PC-9 (cell line): ENCODE measurements around the gene NARF. TPM values are rescaled to one million over a fixed set of nuclear protein-coding genes. Genes with fewer than 3 reads are reported as not detected.

ENCODE experiments used
- BruUV-seq: library from RNA; stranded (reverse); fragments of 400-500 nt; replicated peaks from 2 replicates; lab custom pipeline; 2021; lab: Mats Ljungman, UMichigan
- CTCF ChIA-PET: fragments of 300-600 bp; sonication (Branson Sonifier 250); formaldehyde crosslinking; loops from one replicate; lab custom pipeline; 2022; ENCODE audit warnings: antibody characterized with exemption; lab: Charles Lee
- POLR2A ChIA-PET: fragments of 300-600 bp; sonication (Branson Sonifier 250); formaldehyde crosslinking; loops from one replicate; lab custom pipeline; 2022; ENCODE audit warnings: antibody characterized with exemption; ENCODE audit not compliant: unreplicated experiment; lab: Charles Lee
- DNase-seq, 2 experiments: peaks; one replicate each; pipeline versions ENCODE4 v3.0.0 to v3.0.0-alpha.2; 2015 to 2022; ENCODE audit warnings: mixed read lengths in 1 of 2
- H2AFZ ChIP-seq: fragments of 200-600 bp; sonication (generic); 2 replicates; pipeline ENCODE4 v1.8.1; 2017; ENCODE audit warnings: antibody characterized with exemption
- H3F3A ChIP-seq: fragments of 200-600 bp; sonication (generic); 2 replicates; pipeline ENCODE4 v1.8.1; 2017; ENCODE audit warnings: antibody characterized with exemption, mild to moderate bottlenecking, low read depth; ENCODE audit not compliant: insufficient read depth
- H3K27ac ChIP-seq: fragments of 200-600 bp; sonication (generic); 2 replicates; pipeline ENCODE4 v1.6.1; 2016; ENCODE audit warnings: mixed run types
- H3K27me3 ChIP-seq: fragments of 200-600 bp; sonication (generic); 2 replicates; pipeline ENCODE4 v1.6.1; 2016; ENCODE audit warnings: low read depth, mixed run types; ENCODE audit not compliant: insufficient read depth
- H3K36me3 ChIP-seq: fragments of 200-600 bp; sonication (generic); 2 replicates; pipeline ENCODE4 v1.6.1; 2016; ENCODE audit warnings: low read depth, mixed run types
- H3K4me1 ChIP-seq: fragments of 200-600 bp; sonication (generic); replicated peaks from 2 replicates; pipeline ENCODE4 v1.6.1; 2016; ENCODE audit warnings: mixed run types; ENCODE audit not compliant: insufficient read depth
- H3K4me2 ChIP-seq: fragments of 200-600 bp; sonication (generic); 2 replicates; pipeline ENCODE4 v1.6.1; 2017; ENCODE audit warnings: mixed run types
- H3K4me3 ChIP-seq: fragments of 200-600 bp; sonication (generic); 2 replicates; pipeline ENCODE4 v1.6.1; 2016; ENCODE audit warnings: mixed run types
- H3K79me2 ChIP-seq: fragments of 200-600 bp; sonication (generic); 2 replicates; pipeline ENCODE4 v1.6.1; 2017; ENCODE audit warnings: low read depth, mixed run types
- H3K9me2 ChIP-seq: fragments of 200-600 bp; sonication (generic); 2 replicates; pipeline ENCODE4 v1.8.1; 2017; ENCODE audit warnings: mild to moderate bottlenecking; ENCODE audit not compliant: insufficient read depth
- H3K9me3 ChIP-seq: fragments of 200-600 bp; sonication (generic); 2 replicates; pipeline ENCODE4 v1.8.1; 2016; ENCODE audit warnings: low read depth; ENCODE audit not compliant: insufficient read depth
- H4K20me1 ChIP-seq: fragments of 200-600 bp; sonication (generic); 2 replicates; pipeline ENCODE4 v1.8.1; 2017; ENCODE audit not compliant: insufficient read depth
- EZH2 ChIP-seq: fragments of 200-600 bp; sonication (generic); IDR thresholded peaks from 2 replicates; pipeline ENCODE4 v1.8.0; 2017; ENCODE audit warnings: antibody characterized with exemption, low read depth
- intact Hi-C: fragments of 100-400 bp; cut with micrococcal nuclease; formaldehyde crosslinking; loops from one replicate; pipeline ENCODE4 v1.10.0; 2022; ENCODE audit not compliant: unreplicated experiment
- total RNA-seq: library from RNA; stranded (reverse); gene quantifications from 2 replicates; pipeline ENCODE4 v1.2.3, GENCODE V29; 2021
- TF ChIP-seq, protein P1 (sequence below): fragments of 200-600 bp; sonication (generic); conservative IDR thresholded peaks from 2 replicates; pipeline ENCODE4 v1.6.1; 2017; ENCODE audit warnings: mixed run types, antibody characterized with exemption, mild to moderate bottlenecking, moderate library complexity

The NARF gene
- total RNA-seq, 1 experiment from 2014 or later, result 57.2 TPM

DNA sequence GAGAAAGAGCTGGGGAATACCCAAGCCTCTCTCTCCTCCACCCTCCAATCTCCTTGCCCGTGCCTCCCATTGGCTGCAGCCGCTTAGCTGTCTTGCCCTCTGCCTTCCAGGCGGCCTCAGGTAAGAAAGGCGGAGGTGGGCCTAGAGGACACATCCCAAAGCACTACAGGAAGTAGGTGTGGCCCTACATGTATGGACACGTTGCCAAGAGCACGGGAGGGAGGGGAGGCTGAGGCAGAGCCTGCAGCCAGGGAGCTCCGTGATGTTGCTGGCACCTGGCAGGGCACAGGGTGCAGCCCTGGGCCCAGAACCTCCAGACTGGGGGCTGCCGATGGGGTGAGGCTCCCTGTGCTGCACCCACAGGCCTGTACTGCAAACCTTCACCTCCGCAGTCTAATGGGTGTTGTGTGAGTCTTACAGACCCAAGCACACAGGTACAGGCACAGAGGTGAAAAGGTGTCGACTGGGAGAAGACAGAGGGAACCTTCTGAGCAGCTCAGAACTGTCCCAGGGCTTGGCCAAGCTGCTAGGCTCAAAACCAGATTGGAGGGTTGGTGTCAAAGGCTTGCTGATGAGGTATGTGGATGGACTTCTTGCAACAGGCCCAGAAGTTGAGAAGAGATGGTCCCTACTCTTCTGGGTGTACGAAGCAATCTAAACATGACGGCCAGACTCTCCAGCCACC is 37.4 kb downstream of the NARF start:
- H3K9me2 ChIP-seq, result no peaks in the 10 kb centered on the region
- intact Hi-C loops, result loop anchor here (2.0 to 10.0 kb wide), 4 partner anchors 33 to 261 kb away; partner anchors contain the start of genes NARF and TEX19
- no peaks in the 10 kb centered on the region for H3K36me3 ChIP-seq
- no peaks in the 10 kb centered on the region for H4K20me1 ChIP-seq
- no TSS peak for BruUV-seq
- CTCF ChIA-PET, result interaction anchor here (0.6 kb wide), 2 partner anchors 24 to 62 kb away, joined by 3 to 4 read pairs; no protein-coding TSS in a partner anchor
- peaks cover 13% of the 10 kb centered on the region for H3K4me1 ChIP-seq
- H3K4me2 ChIP-seq, result no peak overlapping the region
- no peak overlapping the region for H3K27ac ChIP-seq
- no peaks in the 10 kb centered on the region for H3K79me2 ChIP-seq
- no peak for DNase-seq
- H3K27me3 ChIP-seq, result no peaks in the 10 kb centered on the region
- H2AFZ ChIP-seq, result no peak overlapping the region
- H3K9me3 ChIP-seq, result no peaks in the 10 kb centered on the region
- POLR2A ChIA-PET, result interaction anchor here (0.8 kb wide), 1 partner anchor 32 kb away, joined by 6 read pairs; no protein-coding TSS in a partner anchor
- no peak for TF ChIP-seq EZH2
- TF ChIP-seq, protein P1, sequence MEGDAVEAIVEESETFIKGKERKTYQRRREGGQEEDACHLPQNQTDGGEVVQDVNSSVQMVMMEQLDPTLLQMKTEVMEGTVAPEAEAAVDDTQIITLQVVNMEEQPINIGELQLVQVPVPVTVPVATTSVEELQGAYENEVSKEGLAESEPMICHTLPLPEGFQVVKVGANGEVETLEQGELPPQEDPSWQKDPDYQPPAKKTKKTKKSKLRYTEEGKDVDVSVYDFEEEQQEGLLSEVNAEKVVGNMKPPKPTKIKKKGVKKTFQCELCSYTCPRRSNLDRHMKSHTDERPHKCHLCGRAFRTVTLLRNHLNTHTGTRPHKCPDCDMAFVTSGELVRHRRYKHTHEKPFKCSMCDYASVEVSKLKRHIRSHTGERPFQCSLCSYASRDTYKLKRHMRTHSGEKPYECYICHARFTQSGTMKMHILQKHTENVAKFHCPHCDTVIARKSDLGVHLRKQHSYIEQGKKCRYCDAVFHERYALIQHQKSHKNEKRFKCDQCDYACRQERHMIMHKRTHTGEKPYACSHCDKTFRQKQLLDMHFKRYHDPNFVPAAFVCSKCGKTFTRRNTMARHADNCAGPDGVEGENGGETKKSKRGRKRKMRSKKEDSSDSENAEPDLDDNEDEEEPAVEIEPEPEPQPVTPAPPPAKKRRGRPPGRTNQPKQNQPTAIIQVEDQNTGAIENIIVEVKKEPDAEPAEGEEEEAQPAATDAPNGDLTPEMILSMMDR, result no peak
- peaks cover 26% of the 10 kb centered on the region for H3F3A ChIP-seq
- H3K4me3 ChIP-seq, result no peak overlapping the region

DNA sequence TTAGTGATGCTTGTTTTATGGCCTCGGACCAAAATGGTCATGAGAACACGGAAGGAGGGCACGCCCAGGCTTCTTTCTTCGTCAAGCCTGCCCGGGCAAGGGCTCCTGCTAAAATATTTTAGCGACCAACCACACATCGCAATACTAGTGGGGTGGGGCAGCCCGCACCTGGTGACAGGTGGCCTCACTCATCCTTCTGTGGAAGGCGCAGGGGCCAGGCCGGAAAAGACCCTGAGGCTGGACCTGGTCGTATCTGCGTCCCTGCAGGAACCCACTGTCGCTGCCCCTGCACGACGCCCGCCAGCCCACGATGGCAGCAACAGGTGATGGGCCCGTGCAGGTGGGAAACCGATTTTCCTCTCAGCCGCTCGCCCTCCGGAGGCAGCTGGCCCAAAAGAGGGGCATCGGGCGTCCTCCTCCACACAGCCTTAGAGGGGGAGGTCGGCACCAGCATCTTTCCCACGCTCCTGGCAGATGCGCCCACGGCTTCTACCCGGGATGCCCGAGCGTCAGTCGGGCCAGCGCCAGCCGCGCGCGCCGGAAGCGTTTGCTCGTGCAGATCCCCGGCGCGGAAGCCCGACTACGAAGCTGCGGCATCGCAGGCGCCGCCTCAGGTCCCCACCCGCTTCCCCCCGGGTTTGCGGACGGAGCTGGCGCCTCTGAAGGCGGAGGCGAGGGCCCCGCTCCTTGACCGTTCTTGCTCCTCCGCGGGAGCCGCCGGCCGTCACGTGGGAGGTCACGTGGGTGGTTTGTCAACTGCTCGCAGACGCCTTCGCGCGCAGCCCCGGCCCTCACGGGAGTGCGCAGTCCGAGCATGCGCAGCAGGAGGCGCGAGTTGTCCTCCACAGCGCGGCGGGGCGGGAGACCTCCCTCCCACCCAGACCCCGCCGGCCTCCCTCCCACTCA is 38.2 kb downstream of the NARF start:
- CTCF ChIA-PET, result no interaction called here
- Histone ChIP-seq H3K4me2 (peak overlapping the region; percentile 73), H3K4me1 (peaks cover 13% of the 10 kb centered on the region), H3K9me3 (no peaks in the 10 kb centered on the region), H3K27ac (no peak overlapping the region), H2AFZ (peak overlapping the region; percentile 86), H3K79me2 (no peaks in the 10 kb centered on the region), H3K27me3 (no peaks in the 10 kb centered on the region), H3K36me3 (no peaks in the 10 kb centered on the region), H4K20me1 (no peaks in the 10 kb centered on the region), H3F3A (peaks cover 26% of the 10 kb centered on the region), H3K4me3 (peak overlapping the region; percentile 57; the same call in 1 of the 2 replicates), H3K9me2 (no peaks in the 10 kb centered on the region)
- BruUV-seq, result no TSS peak
- intact Hi-C loops, result loop anchor here (10.0 kb wide), 2 partner anchors 142 to 262 kb away; partner anchors contain the start of gene TEX19
- POLR2A ChIA-PET, result no interaction called here
- DNase-seq, result peak; percentile 72 to 89
- no peak for TF ChIP-seq EZH2
- TF ChIP-seq, protein P1, result no peak
